Osteoblast (primary cell): ENCODE measurements around the gene SLC25A22. TPM values are rescaled to one million over a fixed set of nuclear protein-coding genes. Genes with fewer than 3 reads are reported as not detected.

Experiments used
- DNase-seq: peaks from one replicate; pipeline ENCODE4 v3.0.0; 2011; ENCODE audit warnings: low spot score, mixed read lengths; ENCODE audit not compliant: insufficient read length; ENCODE audit errors: missing footprints
- H2AFZ ChIP-seq: 2 replicates; pipeline ENCODE4 v1.6.0; 2011; ENCODE audit warnings: mild to moderate bottlenecking, low read length
- H3K27ac ChIP-seq: 2 replicates; pipeline ENCODE4 v1.5.1; 2011; ENCODE audit warnings: mild to moderate bottlenecking, low read depth, low read length, moderate library complexity
- H3K27me3 ChIP-seq: 2 replicates; pipeline ENCODE4 v1.6.0; 2012; ENCODE audit warnings: mild to moderate bottlenecking, control low read depth, inconsistent platforms, low read length, moderate library complexity; ENCODE audit not compliant: insufficient read depth
- H3K36me3 ChIP-seq: 2 replicates; pipeline ENCODE4 v1.5.1; 2011; ENCODE audit warnings: mild to moderate bottlenecking, low read length, control low read depth, moderate library complexity; ENCODE audit not compliant: insufficient read depth
- H3K4me1 ChIP-seq: 2 replicates; pipeline ENCODE4 v1.5.1; 2011; ENCODE audit warnings: mild to moderate bottlenecking, low read length, control low read depth, moderate library complexity; ENCODE audit not compliant: insufficient read depth
- H3K4me2 ChIP-seq: 2 replicates; pipeline ENCODE4 v1.6.0; 2011; ENCODE audit warnings: mild to moderate bottlenecking, low read length; ENCODE audit not compliant: insufficient read depth
- H3K4me3 ChIP-seq: fragments of 200-600 bp; sonication (generic); 3 replicates; pipeline ENCODE4 v1.5.1; 2012; ENCODE audit warnings: mild to moderate bottlenecking, low read length, inconsistent platforms; ENCODE audit not compliant: insufficient read depth
- H3K79me2 ChIP-seq: 2 replicates; pipeline ENCODE4 v1.6.0; 2012; ENCODE audit warnings: mild to moderate bottlenecking, low read length, control low read depth, inconsistent platforms; ENCODE audit not compliant: insufficient read depth
- H3K9me3 ChIP-seq: 2 replicates; pipeline ENCODE4 v1.5.1; 2011; ENCODE audit warnings: low read depth, low read length, control low read depth
- H4K20me1 ChIP-seq: 2 replicates; pipeline ENCODE4 v1.6.0; 2012; ENCODE audit warnings: mild to moderate bottlenecking, low read length, control low read depth; ENCODE audit not compliant: insufficient read depth
- CTCF ChIP-seq: IDR thresholded peaks from 2 replicates; pipeline ENCODE4 v1.5.1; 2011; ENCODE audit warnings: mild to moderate bottlenecking, low read depth, low read length, moderate library complexity; ENCODE audit errors: extremely low read depth
- total RNA-seq: library from RNA; depleted of rRNA; stranded (reverse); fragments of >200 nt; gene quantifications from 2 replicates; pipeline ENCODE4 v1.2.3, GENCODE V29; 2012

The SLC25A22 gene
- total RNA-seq, 1 donor: 9.0 TPM

- Histone ChIP-seq H3K9me3 (no peaks in the 10 kb centered on the region), H2AFZ (no peak overlapping the region), H3K4me3 (peak overlapping the region; percentile 64), H3K27ac (no peak overlapping the region), H3K36me3 (no peaks in the 10 kb centered on the region), H3K4me1 (peaks cover 54% of the 10 kb centered on the region), H3K4me2 (peak overlapping the region; percentile 85), H4K20me1 (peaks cover 23% of the 10 kb centered on the region), H3K27me3 (no peaks in the 10 kb centered on the region), H3K79me2 (peaks cover 17% of the 10 kb centered on the region)
- peak; percentile 98 for DNase-seq
- TF ChIP-seq CTCF: no peak
Observed at GRCh38 chr11:830295-831117, 32.4 kb upstream of the SLC25A22 start.

- Histone ChIP-seq H3K79me2 (peaks cover 14% of the 10 kb centered on the region), H3K4me3 (peak overlapping the region; percentile 64), H3K27ac (no peak overlapping the region), H3K36me3 (peaks cover 3% of the 10 kb centered on the region), H3K9me3 (no peaks in the 10 kb centered on the region), H3K4me2 (peak overlapping the region; percentile 85), H2AFZ (no peak overlapping the region), H4K20me1 (peaks cover 25% of the 10 kb centered on the region), H3K27me3 (no peaks in the 10 kb centered on the region), H3K4me1 (peaks cover 51% of the 10 kb centered on the region)
- TF ChIP-seq CTCF: no peak
- DNase-seq: no peak
Observed at GRCh38 chr11:829847-830294, 31.8 kb upstream of the SLC25A22 start.

- peak overlapping the region; percentile 64 for H3K4me3 ChIP-seq
- TF ChIP-seq CTCF: no peak
- H3K27ac ChIP-seq: no peak overlapping the region
- no peaks in the 10 kb centered on the region for H3K27me3 ChIP-seq
- H3K4me1 ChIP-seq: peaks cover 46% of the 10 kb centered on the region
- H3K36me3 ChIP-seq: peaks cover 8% of the 10 kb centered on the region
- H4K20me1 ChIP-seq: peaks cover 25% of the 10 kb centered on the region
- H3K79me2 ChIP-seq: peaks cover 9% of the 10 kb centered on the region
- H2AFZ ChIP-seq: peak overlapping the region; percentile 74
- no peaks in the 10 kb centered on the region for H3K9me3 ChIP-seq
- DNase-seq: peak; percentile 97
- peak overlapping the region; percentile 85 for H3K4me2 ChIP-seq
Observed at GRCh38 chr11:829176-829846, 31.2 kb upstream of the SLC25A22 start.
